HG02840 (cell line): ENCODE results near the gene CIART.

Experiments used
- ATAC-seq: cut with Tn5 transposase; IDR thresholded peaks from one replicate; pipeline ENCODE4 v1.9.1; 2021; ENCODE audit warnings: mild to moderate bottlenecking, moderate library complexity, moderate number of reproducible peaks; ENCODE audit not compliant: unreplicated experiment, low FRiP score

CIART gene

DNA sequence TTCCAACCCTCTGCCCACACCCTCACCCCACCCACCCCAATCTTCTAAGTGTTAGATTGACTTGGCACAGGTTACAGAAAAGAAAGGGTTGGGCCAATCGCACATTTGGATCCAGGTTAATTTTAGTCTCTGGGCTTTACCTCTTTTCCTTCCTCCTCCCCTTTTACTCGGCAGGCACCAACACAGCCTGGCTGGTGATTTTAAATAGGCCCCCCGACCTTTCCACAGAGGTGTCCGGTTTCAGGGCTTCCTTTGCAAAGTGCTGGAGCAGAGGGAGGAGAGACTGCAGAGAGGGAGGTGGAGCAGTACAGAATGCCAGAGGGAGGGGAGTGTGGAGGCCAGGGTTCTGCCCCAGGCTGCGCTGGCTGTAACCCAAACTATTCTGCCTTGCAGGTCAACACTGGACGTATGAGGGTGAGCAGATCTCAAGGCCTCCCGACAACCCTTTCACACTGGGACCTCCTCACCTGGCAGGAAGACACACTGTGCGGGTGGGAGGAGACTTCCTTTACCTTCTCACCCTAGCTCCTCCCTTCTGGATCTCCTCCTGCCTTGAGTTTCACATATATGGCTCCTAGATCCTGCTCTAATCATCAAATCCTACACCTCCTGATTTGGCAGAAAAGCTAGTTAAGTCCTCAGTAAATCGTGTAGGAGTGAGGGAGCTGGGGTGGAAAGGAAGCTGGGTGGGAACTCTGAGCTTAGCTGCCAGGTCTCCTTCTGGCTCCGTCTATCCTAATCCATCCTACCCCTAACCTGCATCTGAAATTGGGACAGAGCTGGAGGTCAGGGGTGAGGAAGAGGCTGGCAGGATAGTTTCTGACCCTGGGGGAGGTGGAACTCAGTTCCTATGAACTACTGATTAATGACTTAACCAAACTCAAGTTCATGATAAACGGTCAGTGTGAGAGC is 22.3 kb upstream of the CIART start:
- ATAC-seq: no peak

- no peak for ATAC-seq
Observed at GRCh38 chr1:150261367-150261766, 21.0 kb upstream of the CIART start.

DNA sequence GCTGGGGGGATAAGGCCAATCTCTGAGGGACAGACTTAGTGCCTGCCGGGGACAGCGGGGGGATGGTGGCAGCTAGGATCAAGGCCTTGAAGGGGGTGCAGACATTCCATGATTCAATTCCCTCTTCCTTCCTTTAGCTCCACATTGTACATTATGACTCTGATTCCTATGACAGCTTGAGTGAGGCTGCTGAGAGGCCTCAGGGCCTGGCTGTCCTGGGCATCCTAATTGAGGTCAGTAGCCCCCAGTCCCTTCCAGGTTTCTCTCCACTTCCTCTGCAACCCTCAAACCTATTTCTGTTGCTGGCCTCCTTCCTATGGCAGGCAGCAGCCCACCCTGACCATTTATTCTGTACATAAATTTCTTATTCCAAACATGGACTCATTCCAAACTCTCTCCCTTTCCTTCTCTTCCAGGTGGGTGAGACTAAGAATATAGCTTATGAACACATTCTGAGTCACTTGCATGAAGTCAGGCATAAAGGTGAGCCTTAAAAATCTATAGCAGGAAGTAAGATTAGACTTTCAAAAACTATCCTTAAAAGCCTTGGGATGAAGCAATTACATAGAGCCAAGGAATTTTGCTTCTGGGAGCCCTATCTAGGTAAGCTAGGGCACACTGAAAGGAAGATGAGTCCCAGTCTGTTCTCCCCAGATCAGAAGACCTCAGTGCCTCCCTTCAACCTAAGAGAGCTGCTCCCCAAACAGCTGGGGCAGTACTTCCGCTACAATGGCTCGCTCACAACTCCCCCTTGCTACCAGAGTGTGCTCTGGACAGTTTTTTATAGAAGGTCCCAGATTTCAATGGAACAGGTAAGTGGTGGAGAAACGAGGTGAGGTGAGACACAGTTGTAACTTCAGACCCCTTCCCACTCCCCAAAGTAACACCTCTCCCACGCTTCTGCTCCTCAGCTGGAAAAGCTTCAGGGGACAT is 19.7 kb upstream of the CIART start:
- ATAC-seq: no peak

DNA sequence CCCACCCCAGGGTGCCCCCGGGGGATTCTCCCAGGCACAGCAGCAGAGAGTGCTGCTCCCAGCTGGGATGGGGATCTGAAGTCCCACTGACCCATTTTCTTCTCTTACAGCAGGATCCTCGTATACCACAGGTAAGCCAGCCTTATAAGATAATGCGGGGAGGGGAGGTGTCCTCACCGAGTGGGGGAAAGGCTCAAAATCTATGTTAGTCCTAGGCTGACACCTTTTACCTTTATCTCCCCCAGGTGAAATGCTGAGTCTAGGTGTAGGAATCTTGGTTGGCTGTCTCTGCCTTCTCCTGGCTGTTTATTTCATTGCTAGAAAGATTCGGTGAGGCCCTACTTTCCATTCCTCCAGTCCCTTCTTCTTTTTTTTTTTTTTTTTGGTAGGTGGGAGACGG is 18.8 kb upstream of the CIART start:
- ATAC-seq: no peak

DNA sequence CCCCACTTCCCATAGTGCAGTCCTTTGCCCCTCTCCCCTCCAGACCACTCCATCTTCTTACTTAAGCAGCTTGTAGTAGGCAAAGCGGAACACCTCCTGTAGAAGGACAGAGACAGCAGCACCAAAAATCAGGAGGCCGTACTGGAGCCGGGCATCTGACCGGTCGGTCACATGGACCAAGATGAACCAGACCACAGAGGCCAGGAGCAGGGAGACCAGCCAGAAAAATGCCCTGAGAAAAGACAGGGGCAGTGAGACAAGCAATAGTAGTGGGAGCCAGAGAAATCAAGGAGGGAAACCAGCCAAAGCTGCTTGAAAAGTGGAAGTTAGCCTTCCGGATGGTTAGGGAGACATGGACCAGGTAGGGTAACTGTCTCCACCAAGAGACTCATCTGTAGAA is 14.5 kb upstream of the CIART start:
- no peak for ATAC-seq

DNA sequence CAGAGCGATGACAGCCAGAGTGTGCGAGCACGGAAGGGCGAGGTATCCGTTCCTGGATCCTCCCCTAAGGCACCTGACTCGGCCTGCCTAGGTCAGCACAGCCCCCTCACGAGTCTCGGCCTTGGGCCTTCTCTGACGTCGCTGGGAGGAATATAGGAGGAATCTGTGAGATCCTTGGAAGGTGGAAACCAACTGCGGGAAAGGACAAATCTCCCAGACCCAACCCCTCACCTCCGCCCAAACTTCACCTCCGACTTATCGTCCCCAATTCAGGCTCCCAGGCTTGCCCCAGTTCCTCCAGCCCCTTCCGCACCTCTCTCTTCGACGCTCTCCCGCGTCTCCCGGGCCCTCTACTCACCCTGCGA is 14.0 kb upstream of the CIART start:
- peak; percentile 17 for ATAC-seq

- peak; percentile 82 for ATAC-seq
Observed at GRCh38 chr1:150268705-150269403, 13.5 kb upstream of the CIART start, which contains the start of gene APH1A. Gene APH1A (minus strand): TSS chr1:150269016. CDS start chr1:150268810, 206 bp downstream.

DNA sequence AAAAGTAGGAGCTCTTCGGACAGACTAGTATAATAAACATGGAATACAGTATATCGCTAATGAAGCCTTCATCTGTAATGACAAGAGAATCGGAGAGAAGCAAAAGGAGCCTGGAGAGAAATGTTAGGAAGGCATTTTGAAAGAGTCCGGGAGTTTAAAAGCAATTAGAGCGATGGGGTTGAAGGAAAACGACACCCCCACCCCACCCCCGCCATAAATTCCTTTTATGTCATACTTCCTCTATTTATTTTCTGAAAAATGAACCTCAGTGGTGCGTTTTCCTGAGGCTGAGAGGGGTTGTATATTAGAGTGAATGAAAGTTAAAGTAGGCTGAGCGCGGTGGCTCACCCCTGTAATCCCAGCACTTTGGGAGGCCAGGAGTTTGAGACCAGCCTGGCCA is 12.9 kb upstream of the CIART start:
- ATAC-seq: no peak

GRCh38 chr1:150271291-150271959 is 10.9 kb upstream of the CIART start:
- ATAC-seq: no peak

DNA sequence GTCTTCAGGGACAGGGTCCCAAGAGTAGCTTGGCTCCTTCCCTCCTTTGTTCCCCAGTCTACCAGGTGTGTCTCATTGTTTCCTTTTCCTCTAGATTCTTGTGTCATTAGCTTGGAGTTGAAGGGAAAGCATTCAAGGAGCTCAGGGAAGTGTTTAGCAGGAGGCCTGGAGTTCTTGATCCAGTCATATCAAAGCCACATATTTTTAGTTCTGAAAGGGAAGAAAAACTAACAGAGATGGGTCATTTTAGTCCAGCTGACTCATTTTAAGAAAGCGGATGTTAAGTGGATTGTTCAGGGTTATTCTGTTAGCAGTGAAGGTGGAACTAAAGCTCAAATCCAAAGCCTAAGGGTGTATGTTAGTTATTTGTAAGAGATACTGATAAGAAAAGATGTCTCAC is 9.0 kb upstream of the CIART start:
- ATAC-seq: no peak

GRCh38 chr1:150280138-150280707 is 2.1 kb upstream of the CIART start:
- ATAC-seq: no peak

DNA sequence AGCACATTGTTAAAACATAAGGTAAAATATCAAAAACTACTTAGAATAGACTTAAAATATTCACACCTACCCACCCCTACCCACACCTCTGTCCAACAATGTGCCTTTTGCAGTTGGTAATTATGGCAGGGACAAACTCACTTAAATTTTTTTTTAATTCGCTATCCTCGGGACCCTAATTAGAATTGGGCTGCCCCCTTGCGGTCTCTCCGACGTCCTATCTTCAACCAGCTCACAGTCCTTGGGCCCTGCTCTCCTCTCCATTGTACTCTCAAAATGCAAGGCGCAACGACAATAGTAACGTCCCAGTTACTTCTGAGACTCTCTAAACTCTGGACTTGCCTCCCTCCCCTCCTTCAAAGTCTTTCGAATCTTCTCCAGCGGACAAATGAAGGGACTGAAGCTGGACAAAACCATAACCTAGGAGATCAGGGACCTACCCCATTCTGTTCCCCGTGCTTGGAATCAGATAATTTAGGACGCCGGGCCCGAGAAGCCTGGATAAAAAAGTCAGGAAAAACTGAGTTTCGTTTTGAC is 1.1 kb upstream of the CIART start:
- ATAC-seq: no peak

DNA sequence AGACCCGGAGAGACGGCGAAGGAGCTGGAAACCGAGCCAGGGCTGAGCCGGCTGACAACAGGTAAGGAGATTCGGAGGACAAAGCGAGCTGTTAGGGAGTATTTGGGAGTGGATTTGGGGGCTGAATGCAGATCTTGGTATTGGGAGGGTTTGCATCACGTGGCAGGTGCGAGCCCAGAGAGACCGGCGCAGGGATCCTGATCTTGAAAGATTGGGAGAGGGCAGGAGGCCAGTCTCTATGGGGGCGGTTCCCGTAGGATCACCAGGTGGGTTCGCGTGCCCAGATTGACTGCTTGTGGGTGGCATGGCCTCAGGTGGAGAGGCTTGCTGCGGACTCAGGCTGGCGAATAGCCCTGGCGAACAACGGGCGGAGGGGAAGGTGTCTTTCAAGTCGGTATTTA is 204 bp downstream of the CIART start:
- ATAC-seq: no peak

DNA sequence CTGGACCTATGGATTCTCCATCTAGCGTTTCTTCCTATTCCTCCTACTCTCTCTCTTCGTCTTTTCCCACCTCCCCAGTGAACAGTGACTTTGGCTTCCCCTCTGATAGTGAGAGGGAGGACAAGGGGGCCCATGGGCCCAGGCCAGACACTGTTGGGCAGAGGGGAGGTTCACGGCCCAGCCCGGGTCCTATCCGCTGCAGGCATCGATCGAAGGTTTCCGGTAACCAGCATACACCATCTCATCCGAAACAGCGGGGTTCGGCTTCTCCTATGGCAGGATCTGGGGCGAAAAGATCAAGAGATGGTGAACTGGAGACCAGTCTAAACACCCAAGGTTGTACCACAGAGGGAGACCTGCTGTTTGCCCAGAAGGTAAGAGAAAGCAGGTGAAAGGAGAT is 906 bp downstream of the CIART start:
- no peak for ATAC-seq

- ATAC-seq: no peak
Observed at GRCh38 chr1:150288382-150288781, 6.0 kb downstream of the CIART start.

DNA sequence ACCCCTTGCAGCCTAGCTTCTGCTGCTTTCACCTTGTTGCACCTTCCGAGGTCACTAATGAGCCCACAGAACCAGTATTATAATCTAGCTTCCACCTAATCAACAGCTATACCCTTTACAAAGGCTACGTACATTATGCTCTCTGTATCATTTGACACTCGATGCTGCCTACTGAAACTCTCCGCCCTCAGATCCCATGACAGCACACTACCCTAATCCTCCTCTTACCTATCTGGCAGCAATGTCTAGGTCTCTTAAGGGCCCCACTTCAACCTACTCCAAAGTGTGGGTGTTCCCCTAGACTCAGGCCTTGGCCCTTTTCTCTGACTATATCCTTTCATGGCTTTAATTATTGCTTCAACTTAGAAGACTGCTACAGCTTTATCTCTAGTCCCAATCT is 6.5 kb downstream of the CIART start:
- no peak for ATAC-seq

GRCh38 chr1:150293433-150294253 is 11.3 kb downstream of the CIART start, which contains the start of gene MRPS21:
Gene MRPS21 (plus strand): TSS chr1:150293861. CDS start chr1:150294367, 506 bp downstream.
- peak; percentile 81 for ATAC-seq

DNA sequence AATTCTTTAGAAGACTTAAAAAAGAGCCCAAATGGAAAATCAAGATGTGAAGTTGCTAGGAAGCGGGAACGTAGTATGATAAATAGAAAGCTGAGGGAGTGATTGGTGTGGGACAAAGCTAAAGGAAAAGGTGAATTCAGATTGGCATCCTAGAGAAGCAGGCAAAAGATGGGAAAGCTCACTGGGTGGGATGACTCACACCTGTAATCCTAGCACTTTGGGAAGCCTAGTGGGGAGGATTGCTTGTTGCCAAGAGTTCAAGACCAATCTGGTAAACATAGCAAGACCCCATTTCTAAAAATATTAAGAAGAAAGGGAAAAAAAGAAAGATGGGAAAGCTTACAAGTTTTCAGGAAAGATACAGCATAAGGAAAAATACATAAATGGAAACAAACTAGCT is 13.1 kb downstream of the CIART start:
- ATAC-seq: no peak

- ATAC-seq: no peak
Observed at GRCh38 chr1:150299716-150300115, 17.4 kb downstream of the CIART start.
